NCI-H345 treated with DMSO at 0.1 percent for 48 hours (cell line): ENCODE measurements around the gene SPTLC3.

Experiments
- DNase-seq: peaks from one replicate; lab custom pipeline; 2025; ENCODE audit not compliant: unreplicated experiment; lab: John Stamatoyannopoulos, UW

The SPTLC3 gene

DNA sequence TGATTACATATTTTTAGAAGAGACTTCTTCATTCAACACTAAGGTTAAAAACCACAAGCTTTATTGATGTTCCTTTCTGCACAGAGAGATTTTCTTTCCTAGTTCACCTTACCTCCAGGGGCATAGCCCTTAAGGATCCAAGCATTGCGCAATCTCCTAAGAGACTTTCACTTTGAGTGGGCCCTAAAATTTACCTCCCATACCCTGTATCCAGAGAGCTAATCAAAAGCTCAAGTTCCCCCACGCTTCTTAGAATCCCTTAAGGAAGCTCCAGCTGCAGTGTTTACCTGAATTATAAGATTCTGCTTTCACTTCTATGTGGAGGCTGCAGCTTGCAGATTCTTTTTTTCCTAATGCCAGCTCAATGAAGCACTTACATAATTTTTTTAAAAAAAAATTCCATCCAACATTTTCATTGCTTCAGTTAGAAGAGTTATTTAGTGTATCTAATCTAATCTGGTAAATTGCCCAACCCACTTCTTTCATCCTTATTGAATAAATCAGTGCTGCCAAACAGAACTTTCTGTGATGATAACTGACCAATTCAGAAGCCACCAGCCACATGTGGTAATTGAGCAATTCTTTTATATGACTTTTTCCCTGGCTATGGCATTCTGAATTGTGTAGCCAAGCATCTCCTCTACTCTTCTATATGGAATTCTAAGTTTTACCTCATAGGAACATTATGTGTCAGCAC is 24.6 kb upstream of the SPTLC3 start:
- DNase-seq, result no peak

DNA sequence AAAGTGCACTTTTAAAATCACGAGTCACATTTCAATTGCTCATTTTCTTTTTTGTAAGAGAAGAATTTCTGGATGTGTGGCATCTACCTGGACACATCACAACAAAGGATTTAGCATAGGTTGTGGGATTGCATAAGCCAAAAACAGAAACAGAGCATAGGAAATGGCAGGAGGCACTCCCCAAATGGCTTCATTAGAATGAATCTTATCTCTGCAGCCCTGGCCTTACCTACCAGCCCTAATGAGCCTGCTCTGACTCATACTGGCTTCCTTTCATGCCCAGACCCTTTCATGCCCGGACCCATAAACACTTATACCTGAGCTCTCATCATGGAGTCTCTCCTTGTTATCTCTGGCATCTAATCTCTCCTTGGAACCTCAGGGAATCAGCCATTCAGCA is 23.9 kb upstream of the SPTLC3 start:
- no peak for DNase-seq

DNA sequence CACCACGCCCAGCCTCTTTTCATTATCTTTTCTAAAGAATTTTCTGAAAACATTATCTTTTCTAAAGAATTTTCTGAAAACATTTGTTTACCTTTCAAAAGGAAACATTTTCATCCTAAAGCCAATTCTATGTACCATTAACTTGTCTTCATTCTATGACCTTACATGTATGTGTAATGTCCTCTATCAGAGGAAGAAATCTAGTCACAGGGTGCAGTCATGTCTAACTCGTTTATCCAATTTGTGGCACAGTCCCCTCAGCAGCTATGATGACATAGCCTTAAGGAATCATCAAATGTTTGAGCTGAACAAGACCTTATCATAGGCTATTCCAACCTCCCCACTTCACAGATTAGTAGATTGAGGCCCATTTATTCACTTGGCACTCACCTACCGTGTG is 21.5 kb upstream of the SPTLC3 start:
- no peak for DNase-seq

DNA sequence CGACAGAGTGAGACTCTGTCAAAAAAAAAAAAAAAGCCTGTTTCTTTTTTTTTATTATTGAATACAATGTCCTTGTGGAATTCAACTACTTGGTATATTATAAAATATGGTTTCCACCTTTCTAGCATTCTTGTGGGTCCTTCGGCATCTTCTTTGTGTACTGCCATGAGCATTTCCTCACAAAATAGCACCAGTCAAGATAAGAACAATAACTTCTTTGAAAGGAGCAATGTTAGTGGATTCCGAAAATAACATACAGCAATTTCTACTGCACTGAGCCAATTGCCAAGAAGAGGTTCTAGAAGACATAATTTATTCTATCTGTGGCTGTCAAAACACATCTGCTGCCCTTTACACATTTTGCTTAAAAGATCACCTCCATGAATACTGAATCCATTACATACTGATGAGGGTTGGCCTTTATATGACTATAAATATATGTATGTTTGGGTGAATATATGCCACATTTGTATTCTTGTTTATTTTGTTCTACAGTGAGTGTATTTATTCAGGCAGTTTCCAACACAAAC is 19.1 kb upstream of the SPTLC3 start:
- no peak for DNase-seq

DNA sequence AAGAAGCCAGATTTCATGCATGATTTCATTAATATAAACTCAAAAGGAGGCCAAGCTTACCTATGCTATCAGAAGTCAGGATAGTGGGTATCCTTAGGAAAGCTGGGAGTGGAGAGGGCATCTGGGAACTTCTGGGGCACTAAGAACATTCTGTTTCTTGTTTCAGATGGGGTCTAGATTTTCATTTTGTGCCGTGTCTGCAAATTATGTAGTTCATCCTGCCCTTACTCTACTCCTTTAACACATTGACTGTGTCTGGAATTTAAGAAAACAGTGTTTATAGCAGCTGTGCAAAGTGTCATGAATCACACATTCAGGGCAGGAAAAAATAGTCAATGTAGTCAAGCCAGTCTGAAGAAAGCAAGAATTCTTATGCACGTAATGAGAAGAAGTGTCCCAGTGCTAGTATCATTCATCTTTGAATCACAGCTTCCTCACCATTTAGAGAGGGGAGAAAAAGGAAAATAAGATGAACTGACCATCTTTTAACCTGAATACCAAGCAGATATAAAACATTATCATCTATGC is 11.6 kb upstream of the SPTLC3 start:
- no peak for DNase-seq

DNA sequence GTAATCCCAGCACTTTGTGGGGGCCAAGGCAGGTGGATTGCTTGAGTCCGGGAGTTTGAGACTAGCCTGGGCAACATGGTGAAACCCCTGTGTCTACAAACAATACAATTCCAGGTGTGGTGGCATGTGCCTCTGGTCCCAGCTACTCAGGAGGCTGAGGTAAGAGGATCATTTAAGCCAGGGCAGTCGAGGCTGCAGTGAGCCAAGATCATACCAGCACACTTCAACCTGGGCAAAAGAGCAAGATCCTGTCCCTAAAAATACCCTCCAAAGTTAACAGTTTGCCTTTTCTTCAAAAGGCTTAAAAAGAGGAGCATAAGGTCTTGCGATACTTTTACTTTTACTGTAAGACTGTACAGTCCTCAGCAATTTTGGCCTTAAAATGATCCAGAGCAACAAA is 10.7 kb upstream of the SPTLC3 start:
- DNase-seq, result no peak

DNA sequence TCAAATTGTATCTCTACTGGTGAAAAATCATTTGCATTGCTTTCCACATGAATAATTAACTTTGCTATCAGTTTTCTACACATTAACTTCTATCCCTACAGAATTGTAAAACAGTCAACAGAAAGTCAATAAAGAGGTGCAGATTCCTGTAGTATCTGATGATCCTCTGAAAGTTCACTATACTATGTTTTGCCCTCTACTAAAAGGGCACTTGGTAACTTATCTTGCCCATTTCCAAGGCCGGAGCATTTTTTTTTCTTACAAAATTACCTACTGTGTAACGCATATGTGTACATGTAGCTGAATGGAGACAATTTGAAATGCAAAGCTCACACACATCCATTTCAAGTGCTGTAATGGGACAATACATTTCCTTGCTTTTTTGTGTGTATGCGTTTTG is 9.6 kb upstream of the SPTLC3 start:
- DNase-seq, result no peak

DNA sequence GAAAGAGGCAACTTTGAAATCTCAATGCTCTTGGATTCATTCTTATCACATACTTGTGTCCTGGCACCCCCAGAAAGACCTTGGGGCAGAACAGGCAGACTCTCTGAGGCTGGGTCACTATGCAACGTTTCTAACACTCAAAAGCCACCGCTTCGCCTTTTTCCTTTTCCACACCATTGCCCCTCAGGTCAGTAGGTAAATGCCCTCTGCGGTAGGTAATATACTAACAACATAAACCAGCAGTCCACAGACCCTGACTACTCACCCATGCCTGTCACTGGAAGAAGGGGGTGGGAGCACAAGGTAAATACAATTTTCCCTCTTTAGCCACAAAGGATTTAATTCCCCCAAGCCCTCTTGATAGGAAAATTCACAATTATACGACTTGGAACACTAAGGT is 6.5 kb upstream of the SPTLC3 start:
- DNase-seq, result no peak

DNA sequence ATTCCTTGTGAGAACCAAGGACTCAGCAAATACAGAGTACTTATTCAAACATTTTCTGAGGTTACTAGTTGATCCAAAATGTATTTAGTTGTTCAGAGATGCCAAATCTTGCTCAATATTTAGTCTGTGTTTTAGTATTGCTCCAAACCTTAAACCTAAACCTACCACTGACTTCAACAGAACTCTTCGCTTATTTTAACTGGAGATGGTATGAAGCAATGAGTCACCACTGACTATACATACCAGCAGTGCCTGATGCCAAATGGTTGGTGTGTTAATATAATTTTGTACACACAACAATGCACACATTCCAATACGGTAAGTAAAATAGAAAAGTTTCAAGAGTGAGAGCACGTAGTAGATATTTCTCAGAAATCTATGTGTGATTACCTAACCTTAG is 1.9 kb upstream of the SPTLC3 start:
- no peak for DNase-seq

DNA sequence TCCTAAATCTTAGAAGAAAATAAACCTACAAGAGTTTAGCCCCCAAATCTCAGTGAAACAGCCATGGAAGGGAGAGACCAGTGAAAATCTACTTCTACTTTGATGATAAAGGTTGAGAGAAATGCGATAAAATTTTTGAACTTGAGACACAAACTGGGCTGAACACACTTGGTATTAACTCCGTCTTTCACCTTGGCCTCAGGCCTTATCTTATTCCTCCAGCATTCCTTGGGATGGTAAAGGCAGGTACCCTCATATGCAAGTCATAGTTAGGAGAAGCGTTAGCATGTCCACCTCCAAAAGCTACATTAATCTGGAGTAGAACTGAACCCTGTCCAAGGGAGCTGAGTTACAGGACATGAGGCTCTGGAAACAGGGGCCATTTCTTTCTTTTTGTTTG is 1.2 kb upstream of the SPTLC3 start:
- no peak for DNase-seq

DNA sequence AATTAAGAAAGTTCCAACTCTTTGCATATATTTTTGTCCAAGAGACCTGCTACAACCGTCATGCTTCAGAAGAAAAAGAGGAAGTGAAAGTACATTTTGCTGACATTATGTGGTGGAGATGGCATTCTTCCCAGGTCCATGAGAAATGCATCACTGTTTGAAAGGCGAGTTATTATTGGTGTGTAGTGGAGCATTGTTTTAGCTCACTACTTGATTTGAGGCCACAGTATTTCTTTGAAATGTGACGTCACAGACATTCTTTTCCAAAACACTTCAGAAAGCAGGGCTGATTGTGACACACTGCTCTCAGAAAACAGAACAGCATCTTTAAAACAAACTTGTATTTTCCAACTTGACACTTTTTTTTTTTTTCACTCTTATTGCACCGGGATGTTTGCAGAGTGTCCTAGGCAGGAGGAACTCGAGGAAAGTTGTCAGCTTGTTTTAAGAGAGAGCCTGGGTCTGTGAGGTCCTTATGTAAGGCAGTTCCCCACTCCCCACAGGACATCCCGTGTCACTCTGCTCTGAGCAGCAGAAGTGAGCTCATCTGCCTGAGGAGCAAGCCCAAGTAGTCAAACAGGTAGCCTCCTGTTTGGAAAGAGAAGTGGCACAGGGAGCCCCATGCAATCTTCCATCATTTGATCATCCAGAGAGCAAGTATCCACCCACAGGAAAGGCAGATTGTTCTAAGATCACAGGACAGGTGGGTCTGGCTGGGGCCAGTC is 1.1 kb downstream of the SPTLC3 start:
- no peak for DNase-seq

DNA sequence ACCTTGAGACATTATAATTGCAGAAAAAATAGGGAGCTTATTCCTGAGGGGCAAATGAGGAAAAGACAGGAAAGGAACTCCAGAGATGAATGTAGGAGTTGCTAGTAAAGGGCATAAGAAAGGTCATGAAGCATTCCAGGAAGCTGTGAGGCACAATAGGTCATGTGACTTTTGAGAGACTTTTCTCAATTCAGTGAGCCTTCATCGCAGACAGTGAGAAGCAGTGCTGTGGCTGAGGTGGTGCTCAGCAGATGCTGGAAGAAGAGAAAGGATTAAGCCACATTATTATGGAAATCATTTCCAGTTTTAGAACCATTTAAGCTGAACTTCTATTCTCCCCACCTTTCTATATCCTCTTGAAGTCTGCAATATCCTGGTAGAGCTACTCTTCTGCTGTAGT is 4.1 kb downstream of the SPTLC3 start:
- DNase-seq, result no peak

DNA sequence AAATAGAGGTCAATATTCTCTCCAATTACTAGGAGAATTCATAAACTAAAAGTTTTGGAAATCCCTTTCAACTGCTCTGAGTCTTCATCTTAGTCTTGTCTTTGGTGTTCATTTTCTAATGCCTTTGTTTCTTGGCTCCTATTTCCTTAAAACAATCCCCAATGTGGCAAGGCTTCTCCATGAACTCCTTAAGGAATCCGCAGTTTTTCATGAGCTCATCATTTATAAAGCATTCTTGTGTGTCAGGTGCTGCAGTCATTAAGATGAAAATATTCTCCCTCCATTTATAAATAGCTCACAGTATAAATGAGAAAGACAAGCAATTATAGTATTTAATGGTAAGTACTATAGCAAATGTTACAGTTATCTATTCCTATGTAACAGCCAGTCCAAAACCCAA is 4.6 kb downstream of the SPTLC3 start:
- DNase-seq, result no peak

DNA sequence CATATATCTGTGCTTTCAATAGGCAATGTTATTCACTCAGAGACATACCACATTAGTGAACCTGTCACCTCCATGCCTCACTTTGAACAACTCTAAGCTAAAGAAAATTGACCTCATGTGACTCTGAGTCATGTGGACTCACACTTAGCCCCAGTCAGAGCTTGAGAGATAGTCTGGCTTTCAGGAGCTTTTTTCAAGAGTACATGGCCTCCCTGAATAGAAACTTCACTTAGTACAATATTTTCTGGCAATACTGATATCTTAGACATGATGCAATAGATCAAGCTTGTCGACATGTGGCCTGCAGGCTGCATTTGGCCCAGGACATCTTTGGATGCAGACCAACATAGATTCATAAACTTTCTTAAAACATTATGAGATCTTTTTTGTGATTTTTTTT is 8.5 kb downstream of the SPTLC3 start:
- no peak for DNase-seq

DNA sequence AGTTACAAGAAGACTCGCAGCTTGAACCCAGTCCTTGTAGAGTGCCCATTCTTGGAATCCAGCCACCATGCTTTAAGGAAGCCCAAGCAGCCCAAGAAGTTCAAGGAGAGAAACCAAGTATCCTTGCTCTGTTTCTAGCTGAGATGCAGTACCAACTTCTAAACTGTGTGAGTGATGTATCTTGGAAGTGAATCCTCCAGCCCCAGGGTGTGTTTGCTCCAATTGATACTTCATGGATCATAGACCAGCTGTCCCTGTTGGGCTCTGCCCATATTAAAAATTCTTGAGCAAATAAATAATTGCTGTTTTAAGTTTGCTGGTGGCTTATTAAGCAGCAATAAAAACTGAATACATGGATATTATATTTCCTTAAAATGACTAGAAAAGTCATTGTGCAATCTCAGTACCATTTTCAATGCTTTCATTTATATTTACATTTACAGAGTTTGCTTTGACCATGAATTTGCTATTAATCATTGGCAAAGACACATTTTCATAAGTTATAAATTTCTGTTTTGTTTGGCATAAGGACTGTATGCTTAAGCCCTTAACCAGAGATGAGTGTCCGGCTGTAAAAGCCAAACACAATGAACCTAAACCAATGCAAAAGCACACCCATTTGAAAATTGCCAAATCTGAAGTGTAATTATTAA is 9.2 kb downstream of the SPTLC3 start:
- DNase-seq, result no peak

DNA sequence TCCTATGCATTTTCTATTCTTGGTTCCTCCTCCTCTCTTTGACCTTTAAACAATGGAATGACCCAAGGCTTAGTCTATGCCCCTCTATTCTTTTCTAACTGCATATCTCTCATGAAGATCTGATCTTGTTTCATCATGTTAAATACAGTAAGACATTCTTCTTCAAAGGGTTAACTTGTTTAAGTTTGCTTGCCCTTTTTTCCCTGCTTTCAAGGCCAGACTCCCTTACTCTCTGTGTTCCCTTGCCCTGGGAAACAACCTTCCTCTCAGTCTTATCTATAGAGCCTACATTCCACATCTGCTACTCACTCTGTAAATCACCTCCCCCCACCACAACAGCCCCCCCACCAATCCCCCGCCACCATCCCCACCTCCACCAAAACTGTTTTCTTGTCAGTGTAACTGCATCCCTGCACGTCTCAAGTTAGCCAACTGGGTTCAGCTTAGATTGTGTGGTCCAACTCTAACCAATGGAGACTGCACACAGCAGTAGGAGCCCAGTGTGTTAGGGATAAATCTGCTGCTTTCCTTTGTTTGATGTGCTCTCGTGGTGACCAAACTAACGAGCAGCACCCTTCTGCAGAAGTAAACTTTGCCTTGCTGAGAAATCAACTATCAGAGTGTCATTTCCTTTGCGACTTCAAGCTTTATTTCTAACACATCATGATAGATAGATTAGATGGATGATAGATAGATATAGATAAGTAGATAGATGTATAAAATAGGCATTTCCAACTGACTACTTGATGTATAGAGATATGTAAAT is 12.6 kb downstream of the SPTLC3 start:
- DNase-seq, result no peak

DNA sequence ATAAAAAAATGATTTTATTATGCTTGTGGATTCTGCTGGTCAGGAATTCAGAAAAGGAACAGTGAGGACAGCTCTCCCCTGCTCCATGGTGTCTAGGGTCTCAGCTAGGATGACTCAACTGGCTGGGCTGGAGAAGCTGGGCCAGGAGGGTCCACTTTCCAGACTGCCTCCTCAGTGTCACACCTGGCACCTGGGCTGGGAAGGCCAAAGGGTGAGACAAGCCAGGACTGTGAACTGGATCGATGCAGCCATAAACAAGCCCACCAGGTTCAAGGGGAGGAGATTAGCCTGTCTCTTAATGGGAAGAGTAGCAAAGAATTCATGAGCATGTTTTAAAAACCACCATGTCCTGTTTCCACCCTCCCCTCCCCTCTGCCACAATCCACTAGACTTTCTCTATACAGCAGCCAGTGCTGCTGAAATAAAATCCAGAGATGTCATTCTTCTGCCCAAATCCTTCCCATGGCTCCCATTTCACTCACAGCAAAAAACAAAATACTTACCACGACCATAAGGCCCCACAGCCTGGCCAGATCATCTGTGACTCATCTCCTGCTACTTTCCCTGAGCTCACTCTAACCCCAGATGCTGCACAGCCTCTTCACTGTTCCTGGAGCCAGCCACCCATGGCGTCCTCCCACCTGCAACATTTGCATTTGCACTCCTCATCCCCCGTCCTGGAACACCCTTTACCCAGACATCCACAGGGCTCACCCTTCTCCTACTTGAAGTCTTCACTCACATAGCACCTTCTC is 13.8 kb downstream of the SPTLC3 start:
- no peak for DNase-seq

DNA sequence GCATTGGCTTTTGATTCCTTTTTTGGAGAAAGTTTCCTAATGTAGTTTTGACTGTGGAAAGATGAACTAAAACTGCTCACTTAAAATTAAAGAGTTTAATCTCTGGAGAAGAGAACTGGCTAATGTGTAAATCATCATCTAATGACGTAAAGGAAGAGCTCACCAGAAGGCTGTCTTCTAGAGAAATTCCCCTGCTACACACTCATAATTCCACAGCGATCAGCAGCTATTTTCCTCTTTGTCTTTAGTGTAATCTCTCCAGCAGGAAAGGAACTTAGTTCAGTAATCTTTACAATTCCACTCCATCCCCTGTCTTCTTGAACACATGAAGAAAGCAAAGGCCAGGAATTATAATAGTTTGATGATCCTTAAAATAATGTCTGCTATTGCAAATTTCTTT is 15.8 kb downstream of the SPTLC3 start:
- DNase-seq, result no peak

DNA sequence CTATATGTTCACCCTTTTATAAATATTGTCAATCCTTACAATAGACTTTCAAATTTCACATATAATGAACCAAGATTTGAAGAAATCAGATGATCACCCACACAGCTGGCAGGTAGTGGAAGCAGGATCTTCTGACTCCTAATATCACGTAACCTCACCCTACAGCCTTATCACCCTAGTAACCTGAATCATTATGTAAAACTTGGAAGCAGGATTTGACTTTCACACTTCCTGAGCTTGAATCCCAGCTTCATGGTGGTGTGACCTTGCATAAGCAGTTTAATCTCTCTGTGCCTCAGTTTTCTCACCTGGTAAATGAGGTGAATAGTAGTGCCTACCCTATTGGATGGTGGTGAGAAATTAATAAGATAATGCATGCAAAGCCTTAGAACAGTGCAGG is 16.4 kb downstream of the SPTLC3 start:
- no peak for DNase-seq

DNA sequence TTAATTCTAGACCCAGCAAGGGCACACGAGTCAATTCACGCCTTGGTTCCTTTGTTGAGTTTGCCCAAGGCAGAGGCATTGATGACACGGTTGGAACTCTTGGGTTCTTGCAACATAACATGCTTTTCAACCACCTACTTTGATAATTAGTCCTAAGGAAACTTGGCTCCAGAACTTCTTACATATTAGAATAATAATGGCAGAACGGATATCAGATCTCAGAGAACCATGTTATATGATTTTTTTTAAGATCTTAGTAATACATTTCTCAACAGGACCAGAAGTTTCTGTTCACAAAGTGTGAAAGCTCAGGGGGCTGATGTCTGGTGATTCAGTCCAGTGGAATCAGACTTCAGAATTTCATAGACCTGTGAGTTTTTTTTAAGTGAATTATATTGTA is 19.2 kb downstream of the SPTLC3 start:
- no peak for DNase-seq

DNA sequence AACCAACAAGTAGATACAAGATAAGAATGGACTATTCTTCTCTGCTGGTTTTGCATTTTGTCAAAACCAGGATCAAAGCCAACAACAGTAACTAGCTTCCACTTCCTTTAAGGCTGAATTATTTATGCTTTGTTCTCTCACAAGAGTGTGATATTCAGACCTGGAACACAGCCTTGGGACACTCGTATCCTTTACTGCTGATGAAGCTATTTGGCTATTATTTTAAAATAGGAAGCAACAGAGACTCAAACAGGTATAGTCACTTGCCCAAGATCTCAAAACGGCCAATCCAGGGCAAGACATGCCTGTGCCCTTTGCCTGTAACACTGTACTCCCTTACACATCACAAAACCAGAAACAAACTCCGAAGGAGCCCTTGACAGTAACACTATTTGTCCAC is 19.9 kb downstream of the SPTLC3 start:
- DNase-seq, result no peak
